Endothelial cell of umbilical vein (primary cell): ENCODE measurements around the gene TAF15. TPM values are rescaled to one million over a fixed set of nuclear protein-coding genes. Genes with fewer than 3 reads are reported as not detected.
A peak's percentile ranks its signal among the peaks of the same experiment; 100 is the strongest.

Experiments
- BruUV-seq: library from RNA; stranded (reverse); fragments of 400-500 nt; replicated peaks from 2 replicates; lab custom pipeline; 2021; lab: Mats Ljungman, UMichigan
- CTCF ChIA-PET: fragments of 300-600, 350-600 bp; sonication (Branson Sonifier 250); formaldehyde crosslinking; loops from one replicate; lab custom pipeline; 2021; ENCODE audit warnings: antibody characterized with exemption, inconsistent platforms; lab: Charles Lee
- POLR2A ChIA-PET: fragments of 300-600, 350-600 bp; sonication (Branson Sonifier 250); formaldehyde crosslinking; loops from one replicate; lab custom pipeline; 2021; ENCODE audit warnings: antibody characterized with exemption, inconsistent platforms; lab: Charles Lee
- DNase-seq: peaks from one replicate; pipeline ENCODE4 v3.0.0-alpha.2; 2011; ENCODE audit warnings: low read depth, low spot score
- FAIRE-seq: peaks from 2 replicates; lab custom pipeline; 2011; peaks lifted over from hg19 to GRCh38; lab: Jason Lieb, UNC
- H2AFZ ChIP-seq: 2 replicates; pipeline ENCODE4 v1.6.0; 2012; ENCODE audit warnings: low read depth, low read length, control low read depth, inconsistent platforms
- H3K27ac ChIP-seq: 2 replicates; pipeline ENCODE4 v1.5.1; 2011; ENCODE audit warnings: low read depth, mild to moderate bottlenecking, control low read depth, low read length, moderate library complexity; ENCODE audit not compliant: insufficient read depth
- H3K27me3 ChIP-seq, 2 experiments: 2 replicates each; pipeline versions ENCODE4 v1.6.0 to v1.6.1; 2011; ENCODE audit warnings: low read length in 2 of 2, mixed read lengths in 1 of 2; ENCODE audit not compliant: control insufficient read depth in 2 of 2, insufficient read depth in 2 of 2
- H3K36me3 ChIP-seq, 2 experiments: 2 replicates in 1 of 2; 3 replicates in 1 of 2; pipeline ENCODE4 v1.5.1; 2011; ENCODE audit warnings: low read length in 2 of 2, mild to moderate bottlenecking in 1 of 2, moderate library complexity in 1 of 2; ENCODE audit not compliant: control insufficient read depth in 2 of 2, insufficient read depth in 2 of 2; ENCODE audit errors: extremely low read depth in 1 of 2
- H3K4me1 ChIP-seq: 3 replicates; pipeline ENCODE4 v1.5.1; 2011; ENCODE audit warnings: mild to moderate bottlenecking, low read length; ENCODE audit not compliant: control insufficient read depth, insufficient read depth; ENCODE audit errors: extremely low read depth
- H3K4me2 ChIP-seq: 2 replicates; pipeline ENCODE4 v1.6.1; 2011; ENCODE audit warnings: low read length, control low read depth, mixed read lengths; ENCODE audit not compliant: insufficient read depth
- H3K4me3 ChIP-seq, 3 experiments: fragments of 200-600 bp in 1 of 3; sonication (generic), shearing (Covaris generic) in 1 of 3; replicated peaks in 1 of 3; 2 replicates each; pipeline ENCODE4 v1.5.1; 2011 to 2016; ENCODE audit warnings: control low read depth in 3 of 3, low read length in 3 of 3, mild to moderate bottlenecking in 2 of 3, inconsistent platforms in 1 of 3, low read depth in 1 of 3, moderate library complexity in 1 of 3; ENCODE audit not compliant: insufficient read depth in 1 of 3
- H3K79me2 ChIP-seq: 2 replicates; pipeline ENCODE4 v1.6.0; 2012; ENCODE audit warnings: low read length, inconsistent platforms; ENCODE audit not compliant: control insufficient read depth, insufficient read depth
- H3K9ac ChIP-seq: replicated peaks from 2 replicates; pipeline ENCODE3; 2011; ENCODE audit warnings: low read length, control low read depth; ENCODE audit not compliant: insufficient read depth; ENCODE audit errors: extremely low read depth
- H3K9me1 ChIP-seq: replicated peaks from 3 replicates; pipeline ENCODE4 v1.6.0; 2011; ENCODE audit warnings: mild to moderate bottlenecking, low read length; ENCODE audit not compliant: control insufficient read depth, insufficient read depth; ENCODE audit errors: extremely low read depth
- H3K9me3 ChIP-seq: replicated peaks from 2 replicates; pipeline ENCODE4 v1.5.1; 2012; ENCODE audit warnings: low read length, inconsistent platforms; ENCODE audit not compliant: control insufficient read depth, insufficient read depth
- H4K20me1 ChIP-seq: replicated peaks from 2 replicates; pipeline ENCODE3; 2011; ENCODE audit warnings: mild to moderate bottlenecking, low read length; ENCODE audit not compliant: control insufficient read depth, insufficient read depth; ENCODE audit errors: extremely low read depth
- FOS ChIP-seq: IDR thresholded peaks from 2 replicates; pipeline ENCODE4 v1.6.1; 2011; ENCODE audit warnings: mild to moderate bottlenecking, low read length, moderate library complexity, borderline replicate concordance; ENCODE audit not compliant: insufficient read depth
- GATA2 ChIP-seq: IDR thresholded peaks from 2 replicates; pipeline ENCODE4 v1.7.0; 2011; ENCODE audit warnings: low read depth, mild to moderate bottlenecking, moderate library complexity, mixed read lengths, low read length; ENCODE audit not compliant: insufficient read length, insufficient read depth
- JUN ChIP-seq: IDR thresholded peaks from 2 replicates; pipeline ENCODE4 v1.6.1; 2011; ENCODE audit warnings: borderline replicate concordance, low read depth; ENCODE audit not compliant: insufficient read length, insufficient read depth
- MAX ChIP-seq: IDR thresholded peaks from 2 replicates; pipeline ENCODE4 v1.6.1; 2011; ENCODE audit not compliant: insufficient read depth, insufficient read length
- MYC ChIP-seq: IDR thresholded peaks from one replicate; pipeline ENCODE4 v1.6.1; 2011; ENCODE audit warnings: mild to moderate bottlenecking, low read depth, low read length
- POLR2AphosphoS5 ChIP-seq: IDR thresholded peaks from 2 replicates; pipeline ENCODE4 v1.6.1; 2012; ENCODE audit warnings: low read depth, mild to moderate bottlenecking, control low read depth, low read length, moderate library complexity; ENCODE audit not compliant: insufficient read depth
- dilution Hi-C: fragments of 300-500 bp; cut with MboI; formaldehyde crosslinking; loops from one replicate; pipeline ENCODE4 v1.15.0; 2019; ENCODE audit warnings: low sequenced_read_pairs; ENCODE audit not compliant: extremely low pct_ligation_motif_present
- intact Hi-C: fragments of 100-400 bp; cut with micrococcal nuclease; formaldehyde crosslinking; loops from one replicate; pipeline ENCODE4 v1.10.0; 2022
- polyA plus RNA-seq, 4 experiments: library from polyadenylated mRNA; depleted of rRNA in 3 of 4; stranded (reverse) in 3 of 4; unstranded in 1 of 4; fragments of >200 nt; gene quantifications; 2 replicates each; pipeline versions ENCODE4 v1.2.1 to v1.2.3, GENCODE V29; 2011 to 2012; ENCODE audit warnings: missing spikeins in 1 of 4
- total RNA-seq: library from RNA; stranded (reverse); gene quantifications from 2 replicates; pipeline ENCODE4 v1.2.3, GENCODE V29; 2021

TAF15 gene
- total and polyA plus RNA-seq, 2 donors (not counting 3 experiments of a cell fraction or from before 2014, with no cell fraction given) = 59.4 to 247 TPM

GRCh38 chr17:35807371-35808144, 1.7 kb upstream of the TAF15 start:
- FAIRE-seq (no peak), DNase-seq (peak; percentile 51)
- BruUV-seq = no TSS peak
- no peak overlapping the region for H3K4me3 ChIP-seq
- H4K20me1 ChIP-seq = peaks cover 4% of the 10 kb centered on the region
- no peaks in the 10 kb centered on the region for H3K9me3 ChIP-seq
- peak overlapping the region; percentile 25 for H3K27ac ChIP-seq
- H3K9me1 ChIP-seq = no peaks in the 10 kb centered on the region
- H3K36me3 ChIP-seq = no peaks in the 10 kb centered on the region
- H3K9ac ChIP-seq = no peak overlapping the region
- no peaks in the 10 kb centered on the region for H3K27me3 ChIP-seq
- peak overlapping the region; percentile 69 for H3K4me2 ChIP-seq
- peak; percentile 14 for TF ChIP-seq JUN
- no peak for TF ChIP-seq GATA2
- TF ChIP-seq FOS = peak; percentile 37
- no peak for TF ChIP-seq POLR2AphosphoS5
- no peak for TF ChIP-seq MYC
- TF ChIP-seq MAX = no peak
- intact Hi-C loops = loop anchor here (2.0 to 10.0 kb wide), 4 partner anchors 265 to 563 kb away; partner anchors contain the start of genes SLFN11, SLFN12 and SLFN5
- peaks cover 33% of the 10 kb centered on the region for H3K79me2 ChIP-seq
- H3K4me1 ChIP-seq = peaks cover 35% of the 10 kb centered on the region
- dilution Hi-C loops = no loop called here
- CTCF ChIA-PET = interaction anchor here (1.0 to 11.8 kb wide), 6 partner anchors 8 to 195 kb away, joined by 3 to 453 read pairs (median 6); no protein-coding TSS in a partner anchor
- H2AFZ ChIP-seq = peak overlapping the region; percentile 9
- POLR2A ChIA-PET = interaction anchor here (1.5 to 2.7 kb wide), 2 partner anchors 41 to 43 kb away, joined by 8 to 39 read pairs; no protein-coding TSS in a partner anchor
